A549 (cell line): ENCODE data around the gene MUC5AC.

Source experiments
- POLR2A ChIP-seq: IDR thresholded peaks from 2 replicates; pipeline ENCODE4 v1.6.1; 2012; ENCODE audit warnings: mild to moderate bottlenecking, low read length
- RNF2 ChIP-seq: fragments of 200-600 bp; sonication (generic); IDR thresholded peaks from 2 replicates; pipeline ENCODE4 v1.6.1; 2016; ENCODE audit warnings: low read depth, mild to moderate bottlenecking, antibody characterized with exemption, moderate library complexity, borderline replicate concordance
- TF ChIP-seq, protein P1 (sequence below): fragments of >200 bp; sonication (Bioruptor Twin); formaldehyde crosslinking; IDR thresholded peaks from 3 replicates; pipeline ENCODE4 v1.5.1; 2016

DNA sequence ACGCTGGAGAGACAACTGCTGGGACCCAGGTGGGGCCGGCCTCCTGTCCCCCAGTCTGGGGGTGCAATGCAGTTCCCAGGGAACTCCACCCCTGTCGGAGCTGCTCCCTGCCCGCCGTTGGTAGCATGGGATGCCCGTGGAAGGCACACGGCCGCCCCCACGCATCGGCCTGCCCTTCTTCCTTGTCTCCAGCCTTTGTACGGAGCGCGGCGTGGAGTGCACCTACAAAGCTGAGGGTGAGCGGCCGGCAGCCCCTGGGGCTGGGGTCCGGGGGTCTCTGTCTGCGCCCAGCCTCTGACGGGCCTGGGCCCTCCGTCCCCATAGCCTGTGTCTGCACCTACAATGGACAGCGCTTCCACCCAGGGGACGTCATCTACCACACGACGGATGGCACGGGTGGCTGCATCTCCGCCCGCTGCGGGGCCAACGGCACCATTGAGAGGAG lies 23.2 kb downstream of the MUC5AC start:
- TF ChIP-seq, protein P1, sequence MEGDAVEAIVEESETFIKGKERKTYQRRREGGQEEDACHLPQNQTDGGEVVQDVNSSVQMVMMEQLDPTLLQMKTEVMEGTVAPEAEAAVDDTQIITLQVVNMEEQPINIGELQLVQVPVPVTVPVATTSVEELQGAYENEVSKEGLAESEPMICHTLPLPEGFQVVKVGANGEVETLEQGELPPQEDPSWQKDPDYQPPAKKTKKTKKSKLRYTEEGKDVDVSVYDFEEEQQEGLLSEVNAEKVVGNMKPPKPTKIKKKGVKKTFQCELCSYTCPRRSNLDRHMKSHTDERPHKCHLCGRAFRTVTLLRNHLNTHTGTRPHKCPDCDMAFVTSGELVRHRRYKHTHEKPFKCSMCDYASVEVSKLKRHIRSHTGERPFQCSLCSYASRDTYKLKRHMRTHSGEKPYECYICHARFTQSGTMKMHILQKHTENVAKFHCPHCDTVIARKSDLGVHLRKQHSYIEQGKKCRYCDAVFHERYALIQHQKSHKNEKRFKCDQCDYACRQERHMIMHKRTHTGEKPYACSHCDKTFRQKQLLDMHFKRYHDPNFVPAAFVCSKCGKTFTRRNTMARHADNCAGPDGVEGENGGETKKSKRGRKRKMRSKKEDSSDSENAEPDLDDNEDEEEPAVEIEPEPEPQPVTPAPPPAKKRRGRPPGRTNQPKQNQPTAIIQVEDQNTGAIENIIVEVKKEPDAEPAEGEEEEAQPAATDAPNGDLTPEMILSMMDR, result no peak
- TF ChIP-seq POLR2A (no peak), RNF2 (no peak)
